Activated T-helper 9 cell treated with anti-CD3 and anti-CD28 coated beads, Interleukin-2, amount 50 U/mL, for 16 hours (primary cell): ENCODE results near the gene CASS4.
A peak's percentile ranks its signal among the peaks of the same experiment; 100 is the strongest.

ENCODE experiments used
- DNase-seq: peaks from one replicate; pipeline ENCODE4 v3.0.0-alpha.2; 2020; ENCODE audit warnings: low read depth

Gene CASS4

GRCh38 chr20:56424931-56425330 lies 12.9 kb downstream of the CASS4 start:
- DNase-seq, result no peak

GRCh38 chr20:56426026-56426425 lies 14.0 kb downstream of the CASS4 start:
- no peak for DNase-seq

- no peak for DNase-seq
Measured at GRCh38 chr20:56426926-56427325, 14.9 kb downstream of the CASS4 start.

- no peak for DNase-seq
Measured at GRCh38 chr20:56427797-56428196, 15.7 kb downstream of the CASS4 start.

- DNase-seq, result no peak
Measured at GRCh38 chr20:56428410-56428809, 16.4 kb downstream of the CASS4 start.

- no peak for DNase-seq
Measured at GRCh38 chr20:56428881-56429280, 16.8 kb downstream of the CASS4 start.

- peak; percentile 35 for DNase-seq
Measured at GRCh38 chr20:56429502-56429901, 17.4 kb downstream of the CASS4 start.

- DNase-seq, result no peak
Measured at GRCh38 chr20:56429941-56430340, 17.9 kb downstream of the CASS4 start.

- no peak for DNase-seq
Measured at GRCh38 chr20:56430461-56430860, 18.4 kb downstream of the CASS4 start.

GRCh38 chr20:56430957-56431356 lies 18.9 kb downstream of the CASS4 start:
- DNase-seq, result no peak

GRCh38 chr20:56431471-56431870 lies 19.4 kb downstream of the CASS4 start:
- DNase-seq, result no peak

GRCh38 chr20:56433221-56433879 lies 21.3 kb downstream of the CASS4 start:
- no peak for DNase-seq

GRCh38 chr20:56433880-56434255 lies 21.8 kb downstream of the CASS4 start:
- no peak for DNase-seq

GRCh38 chr20:56437196-56437960 lies 25.3 kb downstream of the CASS4 start:
- no peak for DNase-seq

- no peak for DNase-seq
Measured at GRCh38 chr20:56438284-56438683, 26.2 kb downstream of the CASS4 start.

- DNase-seq, result no peak
Measured at GRCh38 chr20:56439771-56440291, 27.8 kb downstream of the CASS4 start.

GRCh38 chr20:56440346-56441007 lies 28.4 kb downstream of the CASS4 start:
- DNase-seq, result peak; percentile 25

- no peak for DNase-seq
Measured at GRCh38 chr20:56442389-56443365, 30.6 kb downstream of the CASS4 start.

- no peak for DNase-seq
Measured at GRCh38 chr20:56443654-56444540, 31.8 kb downstream of the CASS4 start.

- no peak for DNase-seq
Measured at GRCh38 chr20:56445130-56445529, 33.1 kb downstream of the CASS4 start.

- no peak for DNase-seq
Measured at GRCh38 chr20:56445540-56445939, 33.5 kb downstream of the CASS4 start.
